ENCODE results near the gene NAA60. TPM values are rescaled to one million over a fixed set of nuclear protein-coding genes. Genes with fewer than 3 reads are reported as not detected.

NAA60 gene
- total and polyA plus RNA-seq, 7 experiments from 2014 or later, result 38.7 to 63.7 (median 55.3) TPM

DNA sequence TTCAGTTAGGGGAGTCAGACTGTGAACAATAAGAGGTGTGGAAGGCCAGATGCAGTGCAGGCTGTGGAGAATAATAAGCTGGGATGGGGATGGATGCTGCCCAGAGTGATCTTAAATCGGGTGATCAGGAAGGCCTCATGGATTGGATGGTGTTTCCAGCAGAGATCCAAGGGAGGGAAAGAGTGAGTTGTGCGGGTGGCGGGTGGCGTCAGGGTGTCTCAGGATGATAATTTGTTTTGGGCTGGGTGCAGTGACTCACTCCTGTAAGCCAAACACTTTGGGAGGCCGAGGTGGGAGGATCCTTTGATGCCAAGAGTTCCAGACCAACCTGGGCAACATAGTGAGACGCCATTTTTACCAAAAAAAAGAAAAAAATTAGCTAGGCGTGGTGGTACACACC, 65.3 kb downstream of the NAA60 start:
- no peak overlapping the region for H3K4me3 ChIP-seq (ENCODE audit: low read length)
- no peak for ATAC-seq
- Mint-ChIP-seq H3K36me3 (peaks cover 18 to 53% (median 35%) of the 10 kb centered on the region in 5 donors), H3K27ac (peak overlapping the region; percentile 84 to 98 (median 89)), H3K4me1 (peaks cover 38 to 75% (median 67%) of the 10 kb centered on the region in 7 donors), H3K9me3 (peaks cover 0 to 5% (median 0%) of the 10 kb centered on the region in 11 donors), H3K4me3 (peak overlapping the region; percentile 8 to 75 (median 63)), H3K27me3 (no peaks in the 10 kb centered on the region)
- intact Hi-C loops (cut with micrococcal nuclease), result loop anchor here (1.0 to 10.0 kb wide), 4 partner anchors 8 to 1894 kb away; partner anchors contain the start of genes CRAMP1 (in 1 of the 2) and IFT140 (in 1 of the 2)
- H3K9me3 ChIP-seq (ENCODE audit: control insufficient read depth in 2 of 3, low read length in 3 of 3), result no peaks in the 10 kb centered on the region
- ChIA-PET CTCF (interaction anchor here (1.2 kb wide), 1 partner anchor 17 kb away, joined by 3 read pairs; no protein-coding TSS in a partner anchor), POLR2A (interaction anchor here (0.5 to 1.1 kb wide), 2 partner anchors 103 to 515 kb away, joined by 3 read pairs; no protein-coding TSS in a partner anchor)
- no peaks in the 10 kb centered on the region for H3K27me3 ChIP-seq (ENCODE audit: control insufficient read depth in 2 of 2, insufficient read depth in 2 of 2, low read length in 2 of 2)
- H3K27ac ChIP-seq (ENCODE audit: low read depth, low read length), result peak overlapping the region; percentile 73
- no peak for DNase-seq
- peaks cover 0 to 24% (median 5%) of the 10 kb centered on the region in 3 experiments for H3K36me3 ChIP-seq (ENCODE audit: control insufficient read depth in 2 of 3, insufficient read depth in 3 of 3, low read length in 3 of 3)
- H3K4me1 ChIP-seq (ENCODE audit: control insufficient read depth in 2 of 2, insufficient read depth in 2 of 2, low read length in 2 of 2), result peaks cover 30 to 52% of the 10 kb centered on the region in 2 donors

GRCh38 chr16:3509470-3509928, 66.0 kb downstream of the NAA60 start:
- H3K27ac ChIP-seq (ENCODE audit: low read depth, low read length), result peak overlapping the region; percentile 73
- DNase-seq (peak; percentile 41 to 84 (median 80)), ATAC-seq (peak; percentile 99)
- peak overlapping the region in 9 of 10 donors; percentile 21 to 75 (median 68) for H3K4me3 Mint-ChIP-seq
- peaks cover 0 to 5% (median 0%) of the 10 kb centered on the region in 11 donors for H3K9me3 Mint-ChIP-seq
- H3K4me1 ChIP-seq (ENCODE audit: control insufficient read depth in 2 of 2, insufficient read depth in 2 of 2, low read length in 2 of 2), result peaks cover 23 to 44% of the 10 kb centered on the region in 2 donors
- ChIA-PET CTCF (interaction anchor here (0.8 to 1.2 kb wide), 3 partner anchors 17 to 341 kb away, joined by 3 read pairs; no protein-coding TSS in a partner anchor), POLR2A (interaction anchor here (0.6 to 1.5 kb wide), 9 partner anchors 9 to 233 kb away, joined by 3 to 12 read pairs (median 4); partner anchors contain the start of genes CLUAP1, NLRC3, ZNF174 and ZNF263)
- H3K36me3 Mint-ChIP-seq, result peaks cover 22 to 58% (median 41%) of the 10 kb centered on the region in 5 donors
- no peaks in the 10 kb centered on the region for H3K27me3 ChIP-seq (ENCODE audit: control insufficient read depth in 2 of 2, insufficient read depth in 2 of 2, low read length in 2 of 2)
- H3K36me3 ChIP-seq (ENCODE audit: control insufficient read depth in 2 of 3, insufficient read depth in 3 of 3, low read length in 3 of 3), result peaks cover 0 to 31% (median 12%) of the 10 kb centered on the region in 3 experiments
- H3K27me3 Mint-ChIP-seq, result no peaks in the 10 kb centered on the region
- peak overlapping the region; percentile 84 to 98 (median 89) for H3K27ac Mint-ChIP-seq
- H3K4me3 ChIP-seq (ENCODE audit: low read length), result peak overlapping the region; percentile 13
- intact Hi-C loops (cut with micrococcal nuclease), result loop anchor here (1.0 to 10.0 kb wide), 4 partner anchors 9 to 1895 kb away; partner anchors contain the start of genes CRAMP1 (in 1 of the 2) and IFT140 (in 1 of the 2)
- peaks cover 33 to 72% (median 62%) of the 10 kb centered on the region in 7 donors for H3K4me1 Mint-ChIP-seq
- no peaks in the 10 kb centered on the region for H3K9me3 ChIP-seq (ENCODE audit: control insufficient read depth in 2 of 3, low read length in 3 of 3)

GRCh38 chr16:3510416-3510815, 66.9 kb downstream of the NAA60 start:
- no peaks in the 10 kb centered on the region for H3K27me3 Mint-ChIP-seq
- H3K4me3 Mint-ChIP-seq, result peak overlapping the region in 9 of 10 donors; percentile 21 to 75 (median 51)
- Histone ChIP-seq H3K27ac (ENCODE audit: low read depth, low read length) (peak overlapping the region; percentile 73), H3K9me3 (ENCODE audit: control insufficient read depth in 2 of 3, low read length in 3 of 3) (no peaks in the 10 kb centered on the region), H3K36me3 (ENCODE audit: control insufficient read depth in 2 of 3, insufficient read depth in 3 of 3, low read length in 3 of 3) (peaks cover 0 to 40% (median 16%) of the 10 kb centered on the region in 3 experiments), H3K4me3 (ENCODE audit: low read length) (no peak overlapping the region), H3K27me3 (ENCODE audit: control insufficient read depth in 2 of 2, insufficient read depth in 2 of 2, low read length in 2 of 2) (no peaks in the 10 kb centered on the region), H3K4me1 (ENCODE audit: control insufficient read depth in 2 of 2, insufficient read depth in 2 of 2, low read length in 2 of 2) (peaks cover 21 to 40% of the 10 kb centered on the region in 2 donors)
- intact Hi-C loops (cut with micrococcal nuclease), result no loop called here
- peaks cover 33 to 69% (median 57%) of the 10 kb centered on the region in 7 donors for H3K4me1 Mint-ChIP-seq
- POLR2A ChIA-PET, result interaction anchor here (0.7 to 1.5 kb wide), 6 partner anchors 10 to 599 kb away, joined by 3 to 12 read pairs (median 4); partner anchors contain the start of genes CLUAP1, NLRC3 and ZNF263
- no peak for DNase-seq
- H3K9me3 Mint-ChIP-seq, result peaks cover 0 to 5% (median 0%) of the 10 kb centered on the region in 11 donors
- H3K36me3 Mint-ChIP-seq, result peaks cover 22 to 58% (median 45%) of the 10 kb centered on the region in 5 donors
- H3K27ac Mint-ChIP-seq, result peak overlapping the region; percentile 84 to 98 (median 89)
- CTCF ChIA-PET, result no interaction called here
- no peak for ATAC-seq

DNA sequence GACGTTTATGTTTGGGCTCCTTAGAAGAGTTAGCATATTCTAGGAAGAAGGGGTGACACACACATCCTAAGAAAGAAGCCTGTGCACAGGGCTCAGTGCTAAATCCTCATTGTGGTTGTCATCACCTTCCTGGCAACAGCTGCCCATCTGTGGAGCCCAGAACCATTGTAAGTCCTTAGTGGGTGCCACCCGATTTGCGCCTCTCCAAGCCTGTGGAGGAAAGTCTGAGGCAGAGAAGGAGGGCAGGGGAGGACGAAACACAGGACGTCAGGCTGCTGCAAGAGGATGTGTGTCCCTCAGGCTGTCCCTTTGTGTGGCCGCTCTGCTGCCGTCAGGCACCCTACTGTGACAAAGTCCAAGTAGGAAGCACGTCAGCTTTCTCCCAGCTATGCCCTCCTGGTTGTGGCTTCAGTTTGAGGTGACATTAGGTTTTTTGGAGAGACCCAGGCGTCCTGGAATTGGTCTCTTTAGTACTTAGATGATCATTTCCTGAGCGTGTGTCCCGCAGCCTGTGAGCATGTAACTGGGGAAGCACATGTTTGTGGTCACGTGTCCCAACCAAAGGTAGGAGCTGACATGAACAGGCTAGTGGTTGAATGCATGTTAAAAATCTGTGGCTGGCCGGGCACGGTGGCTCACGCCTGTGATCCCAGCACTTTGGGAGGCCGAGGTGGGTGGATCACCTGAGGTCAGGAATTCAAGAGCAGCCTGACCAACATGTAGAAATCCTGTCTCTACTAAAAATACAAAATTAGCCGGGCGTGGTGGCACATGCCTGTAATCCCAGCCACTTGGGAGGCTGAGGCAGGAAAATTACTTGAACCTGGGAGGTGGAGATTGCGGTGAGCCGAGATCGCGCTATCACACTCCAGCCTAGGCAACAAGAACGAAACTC, 68.1 kb downstream of the NAA60 start:
- no peak for ATAC-seq
- peak overlapping the region; percentile 73 for H3K27ac ChIP-seq (ENCODE audit: low read depth, low read length)
- H3K27ac Mint-ChIP-seq, result peak overlapping the region; percentile 84 to 98 (median 89)
- no peak for DNase-seq
- H3K36me3 ChIP-seq (ENCODE audit: control insufficient read depth in 2 of 3, insufficient read depth in 3 of 3, low read length in 3 of 3), result peaks cover 0 to 44% (median 22%) of the 10 kb centered on the region in 3 experiments
- CTCF ChIA-PET, result no interaction called here
- H3K27me3 ChIP-seq (ENCODE audit: control insufficient read depth in 2 of 2, insufficient read depth in 2 of 2, low read length in 2 of 2), result no peaks in the 10 kb centered on the region
- H3K9me3 ChIP-seq (ENCODE audit: control insufficient read depth in 2 of 3, low read length in 3 of 3), result no peaks in the 10 kb centered on the region
- H3K4me3 ChIP-seq (ENCODE audit: low read length), result no peak overlapping the region
- POLR2A ChIA-PET, result interaction anchor here (1.6 kb wide), 1 partner anchor 10 kb away, joined by 5 read pairs; the partner anchor contains the start of gene CLUAP1
- intact Hi-C loops (cut with micrococcal nuclease), result no loop called here
- peaks cover 21 to 40% of the 10 kb centered on the region in 2 donors for H3K4me1 ChIP-seq (ENCODE audit: control insufficient read depth in 2 of 2, insufficient read depth in 2 of 2, low read length in 2 of 2)
- H3K4me1 Mint-ChIP-seq, result peaks cover 31 to 59% (median 50%) of the 10 kb centered on the region in 7 donors
- H3K4me3 Mint-ChIP-seq, result peak overlapping the region in 8 of 10 donors; percentile 21 to 75 (median 58)
- no peaks in the 10 kb centered on the region for H3K27me3 Mint-ChIP-seq
- peaks cover 0 to 5% (median 0%) of the 10 kb centered on the region in 11 donors for H3K9me3 Mint-ChIP-seq
- peaks cover 20 to 55% (median 42%) of the 10 kb centered on the region in 5 donors for H3K36me3 Mint-ChIP-seq

GRCh38 chr16:3513892-3514583, 70.6 kb downstream of the NAA60 start:
- Histone ChIP-seq H3K4me3 (ENCODE audit: low read length) (no peak overlapping the region), H3K36me3 (ENCODE audit: control insufficient read depth in 2 of 3, insufficient read depth in 3 of 3, low read length in 3 of 3) (peaks cover 0 to 49% (median 26%) of the 10 kb centered on the region in 3 experiments), H3K9me3 (ENCODE audit: control insufficient read depth in 2 of 3, low read length in 3 of 3) (no peaks in the 10 kb centered on the region), H3K27me3 (ENCODE audit: control insufficient read depth in 2 of 2, insufficient read depth in 2 of 2, low read length in 2 of 2) (no peaks in the 10 kb centered on the region), H3K4me1 (ENCODE audit: control insufficient read depth in 2 of 2, insufficient read depth in 2 of 2, low read length in 2 of 2) (peaks cover 17 to 27% of the 10 kb centered on the region in 2 donors), H3K27ac (ENCODE audit: low read depth, low read length) (no peak overlapping the region)
- H3K9me3 Mint-ChIP-seq, result peaks cover 0 to 1% (median 0%) of the 10 kb centered on the region in 11 donors
- H3K4me3 Mint-ChIP-seq, result peak overlapping the region in 1 of 10 donors; percentile 34
- ChIA-PET POLR2A (interaction anchor here (0.6 to 1.2 kb wide), 3 partner anchors 15 to 331 kb away, joined by 3 to 4 read pairs (median 3); no protein-coding TSS in a partner anchor), CTCF (interaction anchor here (0.5 kb wide), 1 partner anchor 346 kb away, joined by 3 read pairs; no protein-coding TSS in a partner anchor)
- H3K36me3 Mint-ChIP-seq, result peaks cover 12 to 52% (median 39%) of the 10 kb centered on the region in 5 donors
- ATAC-seq, result no peak
- peaks cover 20 to 46% (median 37%) of the 10 kb centered on the region in 7 donors for H3K4me1 Mint-ChIP-seq
- no peak for DNase-seq
- intact Hi-C loops (cut with micrococcal nuclease), result no loop called here
- no peaks in the 10 kb centered on the region for H3K27me3 Mint-ChIP-seq
- H3K27ac Mint-ChIP-seq, result peak overlapping the region; percentile 9 to 96 (median 62)

Measured in naive thymus-derived CD4-positive, alpha-beta T cell (primary cell).